GM12891 (cell line): ENCODE measurements around the gene BACH2.

Experiments
- DNase-seq: peaks from one replicate; pipeline ENCODE4 v3.0.0; 2011; ENCODE audit warnings: low spot score; ENCODE audit not compliant: insufficient read length
- FAIRE-seq: peaks from 2 replicates; lab custom pipeline; 2011; peaks lifted over from hg19 to GRCh38; lab: Jason Lieb, UNC
- PAX5 ChIP-seq: IDR thresholded peaks from 2 replicates; pipeline ENCODE4 v1.6.1; 2011; ENCODE audit warnings: low read length, moderate library complexity, mild to moderate bottlenecking; ENCODE audit not compliant: insufficient read depth, severe bottlenecking
- POLR2A ChIP-seq: IDR thresholded peaks from 2 replicates; pipeline ENCODE4 v1.6.1; 2011; ENCODE audit warnings: low read depth, low read length, control low read depth
- POLR2AphosphoS5 ChIP-seq: IDR thresholded peaks from 2 replicates; pipeline ENCODE4 v1.6.1; 2011; ENCODE audit warnings: low read depth, low read length, control low read depth
- POU2F2 ChIP-seq: IDR thresholded peaks from 2 replicates; pipeline ENCODE4 v1.6.1; 2011; ENCODE audit warnings: low read depth, mild to moderate bottlenecking, control low read depth, low read length, moderate library complexity
- SPI1 ChIP-seq: IDR thresholded peaks from 2 replicates; pipeline ENCODE4 v1.6.1; 2011; ENCODE audit warnings: low read depth, low read length, control low read depth
- TAF1 ChIP-seq: IDR thresholded peaks from 2 replicates; pipeline ENCODE4 v1.6.1; 2011; ENCODE audit warnings: low read depth, low read length, control low read depth

BACH2 gene

DNA sequence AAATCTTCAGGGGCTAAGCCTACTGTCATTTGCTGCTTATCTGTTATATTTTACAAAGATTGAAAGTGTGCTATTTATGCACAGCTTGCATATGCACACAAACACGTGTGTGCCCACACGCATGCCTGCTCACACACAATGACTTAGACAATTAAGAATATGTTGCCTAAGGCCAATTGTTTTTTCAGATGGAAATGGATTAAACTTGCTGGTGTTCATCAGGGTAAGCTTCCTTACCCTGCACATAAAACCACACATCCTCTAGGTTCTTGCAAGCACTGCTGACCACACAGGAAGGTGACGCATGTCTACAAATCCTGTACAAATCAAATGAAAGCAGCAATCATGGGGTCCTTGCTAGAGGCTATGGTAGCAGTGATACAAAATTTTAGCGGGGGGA, 344.0 kb downstream of the BACH2 start:
- FAIRE-seq (peak; percentile 63), DNase-seq (no peak)
- TF ChIP-seq TAF1 (no peak), POLR2A (no peak), PAX5 (no peak), SPI1 (no peak), POU2F2 (no peak), POLR2AphosphoS5 (no peak)

DNA sequence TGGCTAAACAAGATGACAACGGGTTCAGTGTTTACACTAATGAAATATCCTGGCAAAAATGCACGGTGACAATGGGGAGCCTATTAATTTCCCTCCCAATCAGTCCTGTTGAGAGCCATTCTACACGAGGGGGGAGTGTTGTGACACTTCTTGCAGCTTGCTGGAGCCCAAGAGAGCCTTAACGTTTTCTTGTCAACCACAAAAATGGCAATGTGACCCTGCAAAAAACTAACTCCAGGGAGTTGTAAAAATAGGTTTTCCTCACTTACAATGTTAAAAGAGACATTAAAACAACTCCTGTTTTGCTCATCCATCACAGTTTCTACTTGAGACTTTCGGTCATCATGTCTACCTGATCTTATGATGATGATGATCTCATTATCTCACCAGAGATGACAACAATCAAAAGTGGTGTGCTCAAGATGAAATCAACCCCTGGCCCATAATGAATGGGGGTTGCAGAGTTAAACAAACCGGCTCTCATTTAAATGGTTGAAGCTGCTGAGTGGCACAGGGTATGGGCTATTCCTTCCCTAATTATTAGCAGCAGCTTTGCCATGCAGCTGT, 344.5 kb downstream of the BACH2 start:
- TF ChIP-seq POU2F2 (no peak), POLR2AphosphoS5 (no peak), POLR2A (no peak), SPI1 (no peak)
- DNase-seq = no peak
- FAIRE-seq = no peak

DNA sequence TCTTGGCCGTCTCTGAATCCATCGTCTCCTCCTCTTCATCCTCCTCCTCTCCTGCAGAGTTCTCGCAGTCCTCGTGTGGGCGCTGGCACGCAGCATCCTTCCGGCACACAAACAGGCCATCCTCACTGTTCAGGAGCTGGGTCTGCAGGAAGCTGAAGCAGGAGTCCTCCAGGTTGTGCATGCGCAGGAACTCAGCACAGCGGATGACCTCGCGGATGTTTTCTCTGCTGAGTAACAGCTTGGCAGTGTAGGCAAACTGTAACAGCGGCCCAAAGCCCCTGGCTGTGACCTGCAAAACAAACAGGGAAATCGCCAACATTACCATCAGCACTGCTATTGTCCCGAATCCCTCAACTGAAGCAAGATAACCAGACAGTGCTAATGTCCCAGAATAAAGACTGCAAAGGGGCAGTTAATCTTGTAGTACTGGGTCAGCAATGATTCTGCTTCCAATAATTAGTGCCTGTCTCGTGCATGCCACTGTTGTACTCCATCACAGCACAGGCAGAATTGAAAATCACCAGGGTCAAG, 345.0 kb downstream of the BACH2 start:
- TF ChIP-seq POLR2A = no peak
- no peak for TF ChIP-seq POU2F2
- TF ChIP-seq TAF1 = no peak
- TF ChIP-seq POLR2AphosphoS5 = no peak
- TF ChIP-seq PAX5 = no peak
- TF ChIP-seq SPI1 = no peak
- no peak for FAIRE-seq
- no peak for DNase-seq

DNA sequence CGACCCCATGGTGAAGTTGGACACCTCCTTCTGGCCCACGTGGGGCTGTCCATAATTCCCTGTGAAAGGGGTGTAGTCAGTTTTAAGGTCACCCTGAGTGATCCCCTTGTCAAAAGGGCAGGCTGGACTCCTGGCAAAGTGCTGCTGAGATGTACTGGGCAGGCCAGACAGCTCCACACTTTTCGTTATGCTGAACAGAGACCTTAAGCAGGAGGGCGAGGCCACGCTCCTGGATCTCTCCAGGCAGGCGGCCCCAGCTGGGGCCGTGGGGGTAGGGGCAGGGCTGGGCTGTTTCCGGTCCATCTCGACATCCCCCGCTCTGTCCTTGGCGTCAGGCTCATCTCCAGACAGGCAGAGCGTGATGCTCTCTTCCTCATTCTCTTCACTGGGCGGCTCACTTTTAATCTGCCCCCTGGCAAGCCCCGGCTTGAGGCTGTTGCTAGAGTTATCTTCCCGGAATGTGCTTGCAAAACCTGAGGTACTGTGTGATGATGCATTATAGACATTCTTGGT, 345.7 kb downstream of the BACH2 start:
- TF ChIP-seq PAX5 = no peak
- no peak for TF ChIP-seq POLR2A
- DNase-seq (no peak), FAIRE-seq (no peak)

DNA sequence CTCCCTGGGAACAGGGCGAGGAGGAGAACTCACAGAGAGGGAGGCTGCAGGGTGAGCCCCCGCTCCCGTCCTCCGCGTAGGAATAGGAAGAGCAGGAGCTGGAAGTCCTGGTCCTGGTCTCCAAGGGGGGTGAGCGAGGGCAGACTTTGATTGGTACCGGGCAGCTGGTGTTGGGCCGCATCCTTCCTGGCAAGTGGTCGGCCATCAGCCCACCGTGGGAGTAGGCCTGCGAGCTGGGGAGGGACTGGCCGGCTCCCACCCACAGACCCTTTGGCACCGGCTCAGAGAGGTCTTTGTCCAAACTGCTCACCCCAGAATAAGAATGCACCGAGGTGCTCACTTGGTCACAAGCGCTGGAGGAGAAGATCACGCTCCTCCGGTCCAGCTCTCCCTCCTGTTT, 346.2 kb downstream of the BACH2 start:
- DNase-seq (no peak), FAIRE-seq (no peak)
- TF ChIP-seq POLR2AphosphoS5 (no peak), POU2F2 (no peak), SPI1 (no peak), POLR2A (no peak), TAF1 (no peak), PAX5 (no peak)

DNA sequence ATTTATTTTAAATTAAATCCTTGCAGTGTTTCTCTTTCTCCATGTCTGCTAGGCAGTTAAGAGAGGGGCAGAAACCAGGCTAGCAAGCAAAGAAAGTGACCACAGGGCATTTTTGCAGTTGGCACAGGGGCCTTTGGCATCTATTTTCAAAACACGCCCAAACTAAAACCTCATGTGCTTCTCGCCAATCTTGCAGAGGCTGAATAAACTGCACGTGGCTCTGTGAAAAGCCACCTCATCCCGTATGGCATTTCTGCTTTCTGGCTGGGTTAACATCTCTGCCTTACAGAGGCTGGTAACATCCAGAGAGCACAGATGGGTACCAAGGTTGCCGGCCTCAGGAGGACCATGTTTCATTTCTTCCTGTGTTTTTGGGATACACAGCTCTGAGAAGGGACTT, 347.8 kb downstream of the BACH2 start:
- TF ChIP-seq POU2F2 (no peak), POLR2A (no peak), SPI1 (no peak), TAF1 (no peak), PAX5 (no peak), POLR2AphosphoS5 (no peak)
- DNase-seq (no peak), FAIRE-seq (no peak)

DNA sequence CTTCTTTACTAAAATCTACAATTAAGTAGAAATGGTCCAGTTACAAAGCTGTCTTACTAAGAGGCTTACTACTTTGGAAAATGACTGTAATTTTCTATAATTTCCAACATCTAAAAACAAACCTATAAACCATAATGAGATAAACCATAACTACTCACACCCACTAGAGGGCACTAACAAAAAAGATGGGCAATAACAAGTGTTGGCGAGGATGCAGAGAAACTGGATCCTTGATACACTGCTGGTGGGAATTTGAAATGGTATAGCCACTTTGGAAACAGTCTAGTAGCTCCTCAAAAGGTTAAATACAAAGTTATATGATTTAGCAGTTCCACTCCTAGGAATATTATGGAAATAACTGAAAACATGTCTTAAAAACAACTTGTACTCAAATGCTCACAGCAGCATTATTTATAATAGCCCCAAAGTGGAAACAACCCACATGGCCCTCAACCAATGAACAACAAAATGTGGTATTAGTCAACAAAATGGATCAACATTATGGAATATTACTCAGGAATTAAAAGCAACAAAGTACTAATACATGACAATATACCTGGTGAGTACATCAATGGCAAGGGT, 351.7 kb downstream of the BACH2 start:
- FAIRE-seq (no peak), DNase-seq (no peak)
- TF ChIP-seq POU2F2 = no peak
- no peak for TF ChIP-seq POLR2AphosphoS5
- no peak for TF ChIP-seq PAX5
- TF ChIP-seq TAF1 = no peak
- TF ChIP-seq SPI1 = no peak
- no peak for TF ChIP-seq POLR2A

DNA sequence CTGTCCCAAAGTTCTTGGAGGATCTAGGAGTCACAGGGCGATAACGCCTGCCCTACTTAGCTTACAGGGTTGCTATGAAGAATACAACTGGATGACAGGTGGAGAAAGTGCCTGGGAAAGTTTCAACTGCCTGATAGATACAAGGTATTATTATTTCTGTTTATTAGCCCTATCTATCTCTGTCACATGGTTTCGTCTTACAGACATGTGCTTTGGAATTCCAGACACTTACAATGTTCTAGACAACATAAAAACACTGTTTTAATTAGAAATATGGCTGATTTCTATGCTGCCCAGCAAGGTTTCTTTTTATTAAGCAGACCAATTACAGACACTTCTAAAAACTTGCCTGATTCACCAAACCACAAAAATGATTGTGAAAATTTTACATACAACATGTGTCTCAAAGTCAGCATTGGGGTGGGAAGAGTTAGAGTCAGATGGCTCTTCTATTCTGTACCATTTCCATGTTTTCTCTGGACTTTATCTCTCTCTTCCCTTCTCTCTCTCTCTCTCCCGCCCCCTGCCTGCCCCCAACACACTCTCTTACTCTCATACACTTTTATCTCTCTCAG, 352.4 kb downstream of the BACH2 start:
- FAIRE-seq (no peak), DNase-seq (no peak)
- no peak for TF ChIP-seq TAF1
- TF ChIP-seq POU2F2 = no peak
- no peak for TF ChIP-seq SPI1
- TF ChIP-seq POLR2A = no peak
- TF ChIP-seq POLR2AphosphoS5 = no peak
- no peak for TF ChIP-seq PAX5

DNA sequence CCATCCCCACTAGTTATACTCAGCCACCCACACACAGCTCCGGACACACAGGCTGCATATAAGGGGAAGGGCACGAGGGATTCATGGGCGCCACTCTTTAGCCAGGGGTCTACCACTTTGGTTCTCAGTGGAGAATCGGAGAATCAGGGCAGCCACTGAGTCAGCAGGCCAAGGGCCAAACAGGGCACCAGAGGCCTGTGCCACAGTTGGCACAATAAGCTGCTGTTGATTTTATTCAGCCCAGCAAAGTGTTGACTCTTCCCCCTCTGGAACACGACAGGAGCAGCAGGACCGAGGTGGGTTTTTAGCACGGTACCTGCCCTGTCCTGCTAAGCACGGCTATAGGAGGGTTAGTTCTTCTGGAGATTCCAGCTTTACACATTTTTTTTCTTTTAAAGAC, 354.0 kb downstream of the BACH2 start:
- TF ChIP-seq POLR2AphosphoS5 (no peak), POLR2A (no peak), SPI1 (no peak), TAF1 (no peak)
- DNase-seq (no peak), FAIRE-seq (no peak)
